Measurements from ENCODE around the gene HSP90AB1. TPM values are rescaled to one million over a fixed set of nuclear protein-coding genes. Genes with fewer than 3 reads are reported as not detected.

HSP90AB1 gene
- total and polyA plus RNA-seq, 2 of the 8 experiments (the other 6 are each of a cell fraction or from before 2014, with no cell fraction given) = 1,564 to 2,297 TPM

GRCh38 chr6:44268095-44268628 lies 21.3 kb downstream of the HSP90AB1 start:
- H3K23me2 ChIP-seq (ENCODE audit: low read depth, low read length) = peaks cover 14% of the 10 kb centered on the region
- H3K56ac ChIP-seq (replicated peaks; ENCODE audit: insufficient read length, low read depth, low read length) = no peak overlapping the region
- peaks cover 16 to 46% (median 22%) of the 10 kb centered on the region in 4 experiments for H3K4me1 ChIP-seq (replicated peaks in 1 of 4; ENCODE audit: control insufficient read depth in 3 of 4, insufficient read depth in 4 of 4, low read length in 3 of 4)
- no peak overlapping the region for H3K23ac ChIP-seq (ENCODE audit: insufficient read length)
- peak overlapping the region; percentile 73; the same call in 1 of the 2 replicates for H2BK15ac ChIP-seq (ENCODE audit: low read length)
- POLR2A ChIA-PET (ENCODE audit: partially characterized antibody) = interaction anchor here (1.1 to 12.0 kb wide), 16 partner anchors 10 to 74 kb away, joined by 3 to 138 read pairs (median 10); partner anchors contain the start of genes AARS2, HSP90AB1, SLC35B2 and SPATS1
- no peak overlapping the region for H3K9ac ChIP-seq (replicated peaks in 1 of 4; ENCODE audit: extremely low read depth in 1 of 4, low read depth in 3 of 4, low read length in 3 of 4)
- 0 out of 2 replicates have a peak overlapping the region, but pooled peaks have one; percentile 36 for H2AFZ ChIP-seq (ENCODE audit: low read length)
- H2BK5ac ChIP-seq (ENCODE audit: low read depth, low read length) = no peak overlapping the region
- peaks cover 1 to 2% of the 10 kb centered on the region in 2 experiments for H4K20me1 ChIP-seq (replicated peaks in 1 of 2; ENCODE audit: control insufficient read depth in 1 of 2, insufficient read depth in 2 of 2, low read length in 2 of 2)
- no peak overlapping the region for H3K14ac ChIP-seq (ENCODE audit: insufficient read length)
- DNase-seq (ENCODE audit: low read depth in 1 of 2, low spot score in 2 of 2) = peak in 1 of 2 experiments; percentile 89
- CTCF ChIA-PET (ENCODE audit: partially characterized antibody) = interaction anchor here (0.6 to 19.0 kb wide), 32 partner anchors 11 to 190 kb away, joined by 3 to 330 read pairs (median 6); partner anchors contain the start of genes AARS2, HSP90AB1, SLC35B2 and SPATS1
- no peaks in the 10 kb centered on the region for H3K36me3 ChIP-seq (ENCODE audit: control insufficient read depth in 2 of 4, insufficient read depth in 4 of 4, low read length in 3 of 4)
- no peak overlapping the region for H2BK20ac ChIP-seq (ENCODE audit: low read length)
- peak; percentile 94 for FAIRE-seq
- H2BK120ac ChIP-seq (replicated peaks; ENCODE audit: low read depth, low read length) = no peak overlapping the region
- no peak overlapping the region for H4K8ac ChIP-seq (ENCODE audit: extremely low read depth, insufficient read depth, low read length)
- peak overlapping the region; percentile 4 to 57; a peak in 3 of 4 replicates for H3K4me2 ChIP-seq (ENCODE audit: insufficient read depth in 1 of 2, low read depth in 2 of 2, low read length in 2 of 2)
- peaks cover 3% of the 10 kb centered on the region; the same call in 1 of the 2 replicates for H3K79me1 ChIP-seq (ENCODE audit: low read depth, low read length)
- H3K9me3 ChIP-seq (ENCODE audit: insufficient read depth in 2 of 2, low read depth in 1 of 2, low read length in 1 of 2) = no peaks in the 10 kb centered on the region
- H4K5ac ChIP-seq (ENCODE audit: insufficient read length, low read depth, low read length) = no peak overlapping the region
- peak overlapping the region in 3 of 4 experiments; percentile 7 to 43 (median 17); a peak in 4 of 8 replicates for H3K4me3 ChIP-seq (ENCODE audit: extremely low read depth in 1 of 4, insufficient read depth in 2 of 4, low read depth in 3 of 4, low read length in 4 of 4)
- H3K27ac ChIP-seq (ENCODE audit: low read depth, low read length) = no peak overlapping the region
- 12% methylated on average over 5 of the region's 5 CpGs; no CpG with 5 or more reads in 1 of the 2 experiments for WGBS, 2 experiments (ENCODE audit: extremely low coverage in 1 of 2, insufficient coverage in 1 of 2, insufficient read length in 1 of 2, insufficient replicate concordance in 2 of 2, low coverage in 1 of 2, low lambda C conversion rate in 2 of 2, missing lambda C conversion rate in 1 of 2)
- H3K4ac ChIP-seq (replicated peaks; ENCODE audit: insufficient read length, low read depth, low read length) = no peak overlapping the region
- H3K27me3 ChIP-seq (replicated peaks in 1 of 4; ENCODE audit: control insufficient read depth in 3 of 4, extremely low read depth in 1 of 4, insufficient read depth in 3 of 4, low read length in 3 of 4) = peaks cover 0 to 3% (median 0%) of the 10 kb centered on the region in 4 experiments; a peak in 2 of 7 replicates
- H3K79me2 ChIP-seq (ENCODE audit: control insufficient read depth in 1 of 2, insufficient read depth in 2 of 2, low read length in 2 of 2) = peaks cover 0 to 10% of the 10 kb centered on the region in 2 experiments; a peak in 1 of 4 replicates
- H2AK5ac ChIP-seq (ENCODE audit: low read depth, low read length) = no peak overlapping the region
- H2BK12ac ChIP-seq (ENCODE audit: low read depth, low read length) = peak overlapping the region; percentile 82; the same call in 1 of the 2 replicates
- H3K18ac ChIP-seq (ENCODE audit: extremely low read depth, low read length) = no peak overlapping the region; the same call in 1 of the 2 replicates
- H4K91ac ChIP-seq (replicated peaks; ENCODE audit: insufficient read length, low read length) = peak overlapping the region; percentile 10
- no peak for TF ChIP-seq SIRT6 (IDR thresholded peaks at IDR 0.05; ENCODE audit: low read length)
- TF ChIP-seq SIX5 (IDR thresholded peaks at IDR 0.05; ENCODE audit: low read depth, low read length) = no peak
- TF ChIP-seq, protein P1, sequence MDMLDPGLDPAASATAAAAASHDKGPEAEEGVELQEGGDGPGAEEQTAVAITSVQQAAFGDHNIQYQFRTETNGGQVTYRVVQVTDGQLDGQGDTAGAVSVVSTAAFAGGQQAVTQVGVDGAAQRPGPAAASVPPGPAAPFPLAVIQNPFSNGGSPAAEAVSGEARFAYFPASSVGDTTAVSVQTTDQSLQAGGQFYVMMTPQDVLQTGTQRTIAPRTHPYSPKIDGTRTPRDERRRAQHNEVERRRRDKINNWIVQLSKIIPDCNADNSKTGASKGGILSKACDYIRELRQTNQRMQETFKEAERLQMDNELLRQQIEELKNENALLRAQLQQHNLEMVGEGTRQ (IDR thresholded peaks at IDR 0.05; ENCODE audit: low read length) = no peak
- peak; percentile 73 for TF ChIP-seq CTBP2 (IDR thresholded peaks at IDR 0.05; ENCODE audit: borderline replicate concordance, insufficient read depth, insufficient read length, low read length)
- 0 out of 2 replicates have a peak, but pooled peaks have one; percentile 24 for TF ChIP-seq TEAD4 (IDR thresholded peaks at IDR 0.05; ENCODE audit: low read depth, low read length)
- TF ChIP-seq NRF1 (IDR thresholded peaks at IDR 0.05; ENCODE audit: low read depth, low read length) = no peak
- TF ChIP-seq TAF7 (optimal IDR thresholded peaks at IDR 0.05; ENCODE audit: borderline replicate concordance, low read depth, low read length) = no peak
- TF ChIP-seq SRF (IDR thresholded peaks at IDR 0.05; ENCODE audit: low read depth, low read length) = peak; percentile 47; the same call in 1 of the 2 replicates
- TF ChIP-seq GABPA (IDR thresholded peaks at IDR 0.05; ENCODE audit: borderline replicate concordance, insufficient read depth, low read length) = no peak
- no peak for TF ChIP-seq CEBPB (IDR thresholded peaks at IDR 0.05; ENCODE audit: low read depth, low read length)
- no peak for TF ChIP-seq NANOG (IDR thresholded peaks at IDR 0.05; ENCODE audit: insufficient read depth, low read depth, low read length, poor library complexity, severe bottlenecking)
